ENCODE results near the gene RARRES1.

Gene RARRES1

GRCh38 chr3:158763421-158763820, 31.2 kb upstream of the RARRES1 start:
- DNase-seq, result no peak

GRCh38 chr3:158762701-158763100, 30.4 kb upstream of the RARRES1 start:
- DNase-seq, result no peak

DNA sequence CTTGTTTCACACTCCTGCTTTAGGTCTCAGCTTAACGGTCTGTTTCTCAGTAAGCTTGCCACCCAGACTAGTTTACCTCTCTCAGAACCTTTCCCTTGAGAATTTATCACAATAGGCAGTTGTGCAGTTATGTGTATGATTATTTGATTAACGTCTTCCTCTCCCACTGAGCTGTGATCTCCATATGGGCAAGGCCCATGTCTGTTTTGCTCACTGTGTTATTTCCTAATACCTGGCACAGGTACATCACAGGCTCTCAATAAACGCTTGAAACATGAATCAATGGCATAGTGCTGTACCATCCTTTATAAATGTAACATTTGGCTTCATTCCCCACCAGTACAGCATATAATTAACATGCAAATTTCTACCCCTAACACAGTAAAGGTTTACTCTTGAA, 29.1 kb upstream of the RARRES1 start:
- no peak for DNase-seq

- no peak for DNase-seq
Observed at GRCh38 chr3:158755421-158755820, 23.2 kb upstream of the RARRES1 start.

GRCh38 chr3:158753854-158754253, 21.6 kb upstream of the RARRES1 start:
- DNase-seq, result no peak

DNA sequence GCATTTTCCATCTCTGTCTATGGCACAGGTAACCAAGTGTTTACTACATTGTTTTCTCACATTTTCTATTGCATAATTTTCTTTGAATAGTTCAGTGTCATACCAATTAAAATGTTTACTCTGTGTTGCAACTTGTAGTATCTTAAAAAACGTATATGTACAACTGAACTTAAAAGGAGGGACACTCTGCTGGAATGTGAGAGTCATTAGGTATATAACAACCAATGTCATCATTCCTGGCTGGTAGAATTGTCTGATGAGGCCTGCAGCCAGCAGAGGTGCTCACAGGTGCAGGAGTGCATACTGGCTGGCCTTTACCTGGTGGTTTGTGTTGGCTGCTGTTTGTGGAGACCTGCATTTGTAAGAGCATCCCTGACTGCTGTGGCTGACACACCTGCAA, 19.1 kb upstream of the RARRES1 start:
- DNase-seq, result no peak

GRCh38 chr3:158750016-158750415, 17.8 kb upstream of the RARRES1 start:
- DNase-seq, result no peak

- DNase-seq, result no peak
Observed at GRCh38 chr3:158749526-158749925, 17.3 kb upstream of the RARRES1 start.

DNA sequence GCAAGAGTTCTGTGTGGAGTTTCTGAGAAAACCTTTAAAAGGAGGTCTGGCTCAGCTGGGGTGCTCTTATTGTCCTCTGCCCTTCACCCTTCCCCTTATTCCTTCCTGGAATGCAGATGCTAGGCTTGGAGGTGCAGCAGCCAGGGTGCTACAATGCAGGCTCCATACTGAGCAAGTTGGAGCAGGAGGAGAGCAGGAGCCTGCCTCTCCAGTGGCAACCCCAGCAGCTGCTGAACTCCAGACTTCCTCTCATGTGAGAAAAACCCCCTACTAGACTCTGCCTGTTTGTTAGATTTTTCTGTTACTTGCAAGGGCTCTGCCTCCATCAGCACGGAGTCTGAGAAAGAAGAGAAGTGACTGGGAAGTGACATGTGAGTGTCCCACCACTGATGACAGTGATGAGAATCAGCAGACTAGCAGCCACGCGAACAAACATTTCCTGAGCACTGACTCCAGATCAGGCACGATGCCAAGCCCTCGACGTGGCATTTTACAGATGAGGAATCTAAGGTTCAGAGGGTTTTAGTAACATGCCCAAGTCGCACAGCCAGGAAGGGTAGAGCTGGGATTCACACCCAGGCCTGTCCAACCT, 16.1 kb upstream of the RARRES1 start:
- no peak for DNase-seq

GRCh38 chr3:158747417-158747816, 15.2 kb upstream of the RARRES1 start:
- no peak for DNase-seq

GRCh38 chr3:158745551-158745950, 13.3 kb upstream of the RARRES1 start:
- no peak for DNase-seq

GRCh38 chr3:158744567-158745288, 12.5 kb upstream of the RARRES1 start:
- no peak for DNase-seq

DNA sequence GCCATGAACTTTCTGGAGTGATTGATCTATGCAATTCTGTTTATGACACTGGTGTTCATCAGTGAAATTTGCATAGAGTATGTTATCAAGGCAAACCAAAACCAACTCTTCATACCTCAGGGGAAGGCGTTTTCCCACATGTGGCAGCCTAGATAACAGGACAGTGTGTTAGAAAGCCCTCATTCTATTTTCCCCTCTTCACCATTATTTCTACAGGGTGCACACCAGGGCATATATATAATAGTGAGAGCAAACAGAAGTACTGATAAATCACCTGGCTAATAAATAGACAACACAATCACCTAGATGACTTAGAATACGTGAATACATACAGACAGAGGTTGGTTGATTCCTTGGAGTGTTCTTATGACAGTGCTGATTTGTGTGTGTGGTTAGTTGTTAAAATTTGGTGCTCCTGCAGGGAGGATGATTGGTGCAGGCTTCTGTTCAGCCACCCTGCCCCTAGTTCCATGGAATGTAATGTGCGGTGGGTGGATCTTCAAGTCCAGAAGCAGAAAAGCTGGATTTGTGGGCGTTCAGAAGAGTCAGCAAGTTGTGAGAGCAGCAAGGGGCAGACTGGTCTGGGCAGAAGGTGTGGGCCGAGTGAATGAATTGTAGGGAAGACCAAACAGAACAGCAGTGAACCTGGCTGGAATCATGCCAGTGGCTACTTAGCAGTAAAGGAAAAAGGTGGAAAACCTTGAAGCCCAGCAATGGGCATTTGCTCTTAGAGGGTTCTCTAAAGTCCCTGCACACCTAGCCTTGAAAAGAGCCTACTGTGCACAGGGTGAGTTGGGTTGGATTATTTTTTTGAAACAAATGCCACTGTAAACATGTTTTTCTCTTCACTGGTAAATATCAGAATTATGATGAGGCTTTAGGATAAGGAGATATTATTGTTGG, 11.7 kb upstream of the RARRES1 start:
- DNase-seq, result peak; percentile 86

DNA sequence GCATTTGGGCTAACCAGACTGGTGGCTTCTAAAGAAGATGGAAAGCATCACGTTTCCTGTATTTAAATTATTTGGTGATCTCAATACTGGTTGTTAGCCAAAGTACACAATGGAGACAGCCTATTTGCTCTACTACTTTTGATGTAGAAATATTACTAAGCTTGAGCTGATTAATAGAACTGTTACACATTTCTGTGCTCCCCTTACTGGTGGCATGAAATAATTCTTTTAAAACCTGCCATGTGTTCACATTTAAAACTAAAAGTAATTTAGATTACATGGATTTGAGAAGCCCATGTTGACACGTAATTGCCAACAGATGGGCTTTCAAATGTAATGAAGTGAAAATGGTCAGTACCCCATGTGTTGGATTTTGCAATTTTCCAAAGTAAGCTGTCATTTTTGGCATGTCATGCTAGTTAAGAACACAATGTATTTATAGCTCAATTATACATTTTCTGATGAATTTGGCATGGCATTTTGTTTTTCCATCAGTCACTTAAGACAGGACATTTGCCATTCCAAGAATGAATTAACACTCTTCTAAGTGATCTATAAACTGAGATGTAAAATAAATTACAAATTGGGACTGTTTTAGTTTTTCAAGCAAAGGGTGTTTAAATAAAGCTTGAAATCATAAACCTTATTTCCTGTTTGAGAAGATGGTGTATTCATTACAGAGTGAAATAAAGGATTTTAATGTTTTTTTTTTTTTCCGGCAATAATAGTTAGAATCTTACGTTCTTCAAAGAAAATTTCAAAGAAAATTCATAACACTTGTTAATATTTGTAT, 10.8 kb upstream of the RARRES1 start:
- peak; percentile 33 for DNase-seq

- DNase-seq, result no peak
Observed at GRCh38 chr3:158739661-158740060, 7.4 kb upstream of the RARRES1 start.

- DNase-seq, result no peak
Observed at GRCh38 chr3:158739078-158739477, 6.8 kb upstream of the RARRES1 start.

DNA sequence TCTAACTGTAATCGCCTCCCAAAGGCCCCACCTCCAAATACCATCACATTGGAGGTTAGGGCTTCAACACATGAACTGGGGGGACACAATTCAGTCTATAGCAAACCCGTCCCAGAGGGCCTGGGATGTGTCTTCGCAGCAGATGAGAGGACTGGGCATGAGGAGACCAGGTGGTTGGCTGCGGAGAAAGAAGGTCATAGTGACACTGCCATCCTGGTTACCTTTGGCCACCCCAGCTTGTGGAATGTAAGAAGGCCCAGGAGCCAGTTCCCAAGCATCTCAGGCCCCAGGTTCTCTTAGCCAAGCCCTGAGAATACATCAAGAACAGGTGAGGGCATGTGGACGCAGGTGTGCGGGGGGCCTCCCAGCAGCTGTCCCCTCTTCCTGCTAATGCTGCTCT, 6.4 kb upstream of the RARRES1 start:
- no peak for DNase-seq

- DNase-seq, result no peak
Observed at GRCh38 chr3:158737976-158738615, 5.8 kb upstream of the RARRES1 start.

- no peak for DNase-seq
Observed at GRCh38 chr3:158737410-158737809, 5.2 kb upstream of the RARRES1 start.

- DNase-seq, result no peak
Observed at GRCh38 chr3:158735296-158736033, 3.2 kb upstream of the RARRES1 start.

GRCh38 chr3:158733656-158734055, 1.4 kb upstream of the RARRES1 start:
- no peak for DNase-seq

DNA sequence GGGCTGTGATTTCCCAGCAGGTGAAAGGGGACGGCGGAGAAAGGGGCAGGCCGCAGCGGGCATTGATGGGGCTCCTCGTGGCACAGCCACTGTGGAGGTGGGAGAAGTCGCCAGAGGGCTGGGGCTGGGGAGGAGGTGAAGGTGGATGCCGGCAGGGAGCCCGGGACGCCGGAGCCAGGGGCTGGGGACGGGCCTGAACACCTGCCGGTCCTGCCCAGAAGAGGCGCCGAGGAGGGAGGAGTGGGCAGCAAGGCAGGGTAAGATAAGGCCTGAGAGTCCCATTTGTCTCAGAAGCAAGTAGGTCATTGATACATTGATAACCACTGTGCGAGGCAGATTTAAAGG, 571 bp upstream of the RARRES1 start:
- DNase-seq, result no peak

Measured in OCI-M1 (cell line).